Inferior parietal cortex (tissue), 1 donor: Measurements from ENCODE around the gene SIAH1.
"Not testable (repeated sequence)": the region's sequence is repeated elsewhere in the genome, so short reads cannot be mapped to it uniquely, and the experiment has no call there.

ENCODE experiments used
- DNase-seq: peaks from one replicate; pipeline ENCODE4 v3.0.0-alpha.2; 2016; ENCODE audit errors: extremely low spot score

The SIAH1 gene

DNA sequence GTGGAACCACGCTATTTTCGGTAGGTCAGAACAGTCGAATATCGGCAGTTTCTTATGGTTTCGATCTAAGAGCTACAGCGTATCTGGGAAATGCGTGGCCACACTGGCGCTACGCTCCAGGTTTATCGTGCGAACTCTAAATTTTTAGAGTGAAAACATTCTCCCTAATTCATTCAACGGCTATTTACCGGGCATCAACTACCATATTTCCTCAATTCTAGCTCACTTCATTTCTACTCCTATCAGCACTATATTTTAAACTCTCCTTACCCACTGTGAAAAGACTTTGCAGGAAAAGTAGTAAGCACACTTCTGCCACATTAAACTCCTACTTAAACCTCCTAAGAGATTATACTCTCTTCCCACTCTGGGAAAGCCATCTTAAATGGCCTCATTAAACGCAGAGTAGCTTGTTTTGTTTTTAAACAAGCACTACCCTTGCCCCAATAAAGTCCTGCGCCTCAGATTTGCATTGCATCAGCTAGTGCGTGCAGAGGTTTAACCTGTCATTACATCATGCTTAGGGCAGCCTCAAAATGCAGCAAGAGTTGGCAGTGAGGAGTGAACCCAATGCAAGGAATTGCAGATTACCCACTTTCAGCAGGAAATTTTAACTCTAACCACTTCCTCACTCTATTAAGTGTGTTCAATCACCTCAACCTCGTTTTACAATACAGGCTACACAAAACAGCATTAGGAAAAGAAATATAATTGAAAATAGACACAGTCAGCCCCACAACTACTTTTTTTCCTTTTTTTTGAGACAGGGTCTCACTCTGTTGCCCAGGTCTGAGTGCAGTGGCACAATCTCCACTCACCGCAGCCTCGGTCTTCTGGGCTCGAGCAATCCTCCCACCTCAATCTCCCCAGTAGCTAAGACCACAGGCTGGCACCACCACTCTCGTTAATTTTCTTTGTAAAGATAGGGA, 18.8 kb downstream of the SIAH1 start:
- peak; percentile 48 for DNase-seq

DNA sequence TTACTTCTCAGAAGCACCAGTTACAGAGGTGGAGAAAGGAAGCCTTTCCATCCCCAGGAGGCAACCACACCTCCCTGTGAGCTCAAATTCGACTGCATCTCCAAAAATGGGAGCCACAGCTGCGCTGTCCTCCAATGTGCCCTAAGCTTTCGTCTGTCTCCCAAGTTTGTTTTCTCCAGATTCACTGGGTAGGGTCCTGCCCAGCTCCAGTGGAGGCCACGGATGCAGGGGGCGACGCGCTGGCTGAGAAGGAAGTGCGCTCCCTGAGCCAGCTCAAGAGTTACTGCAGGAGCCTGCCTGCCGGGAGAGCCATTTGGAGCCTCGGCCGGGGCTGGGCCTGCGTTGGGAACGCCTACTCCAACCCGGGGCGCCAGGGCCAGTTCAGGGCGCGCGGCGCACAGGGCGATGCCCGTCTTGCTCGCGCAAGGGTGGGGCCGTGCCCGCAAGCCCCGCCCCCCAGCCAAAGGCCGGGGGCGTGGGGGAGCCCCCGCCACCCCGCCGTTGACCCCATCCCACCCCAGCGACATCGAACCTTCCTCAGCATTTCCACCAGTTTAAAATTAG, 19.5 kb downstream of the SIAH1 start:
- DNase-seq: peak; percentile 75

DNA sequence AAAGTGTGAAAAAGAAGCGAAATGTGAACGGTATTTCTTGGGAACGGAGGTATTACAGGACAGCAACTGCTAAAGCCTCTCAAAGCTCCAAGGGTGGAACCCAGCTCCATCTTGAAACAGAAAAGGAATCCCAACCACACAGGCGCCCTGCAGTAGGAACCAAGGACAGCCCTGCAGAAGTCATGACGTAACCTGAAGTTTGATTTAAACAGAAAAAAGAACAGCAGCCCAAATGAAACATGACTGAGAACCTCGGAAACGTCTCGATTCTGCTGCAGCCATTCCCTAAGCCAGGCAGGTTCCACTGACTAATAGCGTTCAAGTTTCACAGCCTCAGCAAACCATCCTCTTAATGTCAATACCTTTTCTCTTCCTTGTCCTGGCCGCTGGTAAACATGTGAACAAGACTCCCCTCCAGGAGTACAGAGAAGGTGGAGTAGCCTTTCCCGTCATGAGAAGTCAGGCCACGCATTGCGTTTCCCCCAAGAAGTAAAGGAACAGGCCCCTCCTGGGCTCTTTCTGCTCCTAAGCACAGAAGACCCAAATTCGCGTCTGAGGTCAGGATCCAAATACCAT, 20.1 kb downstream of the SIAH1 start:
- DNase-seq: no peak

DNA sequence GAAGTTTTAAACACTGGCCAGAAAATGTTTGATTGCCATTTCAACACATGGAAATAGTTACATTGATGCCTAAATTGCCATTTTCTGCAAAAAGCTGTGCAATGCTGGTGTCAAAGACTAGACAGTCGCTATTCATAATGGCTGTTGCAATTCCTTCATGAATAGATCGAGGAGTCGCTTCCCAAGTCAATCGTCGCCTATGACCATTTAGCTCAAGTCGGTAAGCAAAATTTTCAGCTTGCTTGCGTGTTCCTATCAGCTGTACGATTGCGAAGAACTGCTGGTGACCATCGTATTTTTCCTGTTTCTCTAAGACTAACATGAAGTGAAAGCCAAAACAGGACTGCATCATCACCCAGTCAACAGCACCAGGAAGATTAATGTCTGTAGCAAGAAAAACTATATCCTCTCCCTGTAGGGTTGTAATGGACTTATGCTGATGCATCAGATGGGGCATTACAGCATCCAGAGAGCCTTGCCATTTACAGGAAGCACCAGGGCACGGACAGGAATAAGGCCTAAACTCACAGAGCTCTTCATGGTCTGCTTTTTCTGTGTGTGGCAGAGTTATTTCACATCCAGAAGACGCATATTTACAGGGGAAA, 23.6 kb downstream of the SIAH1 start:
- DNase-seq: no peak

DNA sequence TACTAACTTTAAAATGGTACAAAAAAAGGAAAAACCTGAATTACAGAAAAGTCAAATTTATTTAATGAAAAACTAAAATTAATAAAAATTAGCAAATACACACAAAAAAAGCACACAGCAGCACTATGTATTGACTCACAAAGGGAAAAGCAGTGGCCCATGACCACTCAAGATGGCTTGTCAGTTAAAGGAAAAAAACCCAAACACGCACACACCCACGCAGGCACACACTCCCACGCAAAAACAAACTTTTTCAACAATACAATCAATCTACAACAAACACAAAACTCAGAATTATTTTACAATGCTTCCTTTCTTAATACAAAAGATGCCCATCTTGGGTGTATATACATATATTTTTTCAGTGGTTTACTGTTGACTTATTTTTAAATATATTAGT, 24.2 kb downstream of the SIAH1 start:
- no peak for DNase-seq

DNA sequence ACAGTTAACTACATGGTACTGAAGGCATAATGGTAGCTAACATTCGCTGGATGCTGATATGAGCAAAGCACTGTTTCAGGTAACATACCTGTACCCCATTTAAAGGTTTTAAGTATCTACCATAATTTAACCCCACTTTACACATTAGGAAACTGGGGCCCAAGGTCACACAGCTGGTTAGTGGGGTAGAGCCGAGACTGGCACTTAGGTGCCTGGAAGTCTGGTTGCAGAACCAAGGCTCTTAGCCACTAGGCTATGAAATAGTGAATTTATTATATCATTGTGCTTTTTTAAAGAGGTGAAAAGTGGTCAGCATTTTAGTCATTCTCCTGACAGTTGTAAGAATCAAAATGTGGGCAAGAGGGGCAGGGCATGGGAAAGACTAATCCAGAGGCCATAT, 25.2 kb downstream of the SIAH1 start:
- DNase-seq: no peak

DNA sequence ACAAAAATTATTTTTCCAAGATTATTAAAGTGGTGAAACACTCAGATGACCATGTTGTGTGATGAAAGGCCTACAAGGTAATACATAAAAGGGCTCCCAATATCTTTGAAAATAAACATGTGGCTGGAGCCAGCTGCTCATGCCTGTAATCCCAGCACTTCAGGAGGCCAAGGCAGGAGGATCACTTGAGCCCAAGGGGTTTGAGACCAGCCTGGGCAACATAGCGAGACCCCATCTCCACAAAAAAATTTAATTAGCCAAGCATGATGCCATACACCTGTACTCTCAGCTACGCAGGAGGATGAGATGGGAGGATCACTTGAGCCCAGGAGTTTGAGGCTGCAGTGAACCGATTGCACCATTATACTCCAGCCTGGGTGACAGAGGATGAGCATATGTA, 26.8 kb downstream of the SIAH1 start:
- no peak for DNase-seq

DNA sequence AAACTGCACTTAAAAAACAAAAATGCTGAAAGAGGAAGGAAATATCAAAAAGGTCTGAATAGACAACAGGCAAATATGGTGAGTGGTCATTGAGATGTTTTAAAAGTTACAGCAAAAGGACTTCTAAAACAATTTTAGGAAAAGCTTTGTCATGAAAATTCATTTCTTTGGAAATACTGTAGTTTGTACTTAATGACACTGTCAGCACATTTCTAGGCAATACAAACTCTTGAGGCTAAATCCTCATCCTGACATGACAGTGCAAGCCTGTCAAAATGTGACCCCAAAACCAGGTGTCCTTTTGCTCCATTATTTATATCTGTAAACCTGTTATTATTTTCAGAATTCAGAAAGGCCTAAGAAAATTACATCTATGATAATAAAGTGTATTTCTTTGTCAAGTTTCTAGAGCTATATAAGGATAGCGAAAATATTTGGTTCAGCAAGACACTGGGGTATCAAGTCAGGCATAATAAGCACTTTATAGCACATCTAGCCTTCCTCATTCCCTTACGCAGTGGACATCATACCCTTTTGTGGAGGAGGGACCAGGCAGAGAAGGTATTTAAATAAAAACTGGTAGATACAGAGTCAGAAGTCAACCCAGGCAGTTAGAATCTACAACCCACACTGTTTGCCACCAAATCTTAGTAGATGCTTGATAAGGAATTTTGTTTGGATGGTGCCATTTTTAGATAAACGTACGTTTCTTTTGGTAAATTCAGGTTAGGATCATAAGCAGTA, 28.4 kb downstream of the SIAH1 start:
- DNase-seq: no peak

DNA sequence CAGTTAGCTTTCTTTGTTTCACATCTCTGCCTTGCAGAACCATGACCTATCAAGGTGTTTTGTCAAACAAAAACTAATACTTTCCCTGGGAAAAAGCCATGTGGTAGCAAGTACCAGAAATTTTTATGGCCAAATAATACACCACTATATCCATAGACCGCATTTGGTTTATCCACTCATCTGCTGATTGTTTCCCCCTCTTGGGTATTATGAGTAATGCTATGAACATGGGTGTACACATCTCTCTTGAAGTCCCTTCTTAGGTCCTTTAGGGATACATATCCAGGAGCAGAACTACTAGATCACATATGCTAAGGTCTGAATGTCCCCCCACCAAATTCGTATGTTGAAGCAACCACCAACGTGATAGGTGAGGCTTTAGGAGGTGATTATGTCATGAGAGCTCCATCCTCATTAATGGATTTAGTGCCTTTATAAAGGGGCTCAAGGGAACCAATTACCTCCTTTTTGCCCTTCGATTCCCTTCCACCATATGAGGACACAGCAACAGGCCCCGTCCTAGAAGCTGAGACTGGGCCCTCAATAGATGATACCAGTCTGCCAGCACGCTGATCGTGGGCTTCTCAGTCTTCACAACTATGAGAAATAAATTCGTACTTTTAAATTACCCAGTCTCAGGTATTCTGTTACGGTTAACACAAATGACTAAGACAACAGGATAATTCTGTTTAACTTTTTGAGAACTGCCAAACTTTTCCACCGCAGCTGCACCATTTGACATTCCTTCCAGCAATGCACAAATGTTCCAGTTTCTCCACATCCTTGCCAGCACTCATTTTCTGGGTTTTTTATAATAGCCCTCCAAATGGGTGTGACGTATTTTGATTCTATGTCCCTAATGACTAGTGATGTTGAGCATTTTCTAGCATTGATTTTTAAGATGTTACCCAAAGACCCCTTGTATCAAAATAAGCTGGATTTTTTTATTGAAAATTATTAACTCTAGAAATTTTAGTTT, 30.0 kb downstream of the SIAH1 start:
- no peak for DNase-seq

DNA sequence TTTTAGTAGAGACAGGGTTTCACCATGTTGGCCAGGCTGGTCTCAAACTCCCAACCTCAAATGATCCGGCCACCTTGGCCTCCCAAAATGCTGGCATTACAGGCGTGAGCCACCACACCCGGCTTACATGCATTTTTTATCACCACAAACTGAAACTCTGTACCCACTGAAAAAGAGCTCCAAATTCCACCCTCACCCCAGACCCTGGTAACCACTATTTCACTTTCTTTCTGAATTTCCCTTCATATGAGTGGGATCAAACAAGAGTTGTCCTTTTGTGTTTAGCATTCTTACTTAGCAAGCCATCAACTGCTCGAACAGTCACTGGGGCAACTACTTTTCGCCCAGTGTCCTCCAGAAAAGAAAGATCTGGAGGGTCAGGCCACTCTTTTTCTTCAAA, 30.8 kb downstream of the SIAH1 start:
- DNase-seq: not testable (repeated sequence)

DNA sequence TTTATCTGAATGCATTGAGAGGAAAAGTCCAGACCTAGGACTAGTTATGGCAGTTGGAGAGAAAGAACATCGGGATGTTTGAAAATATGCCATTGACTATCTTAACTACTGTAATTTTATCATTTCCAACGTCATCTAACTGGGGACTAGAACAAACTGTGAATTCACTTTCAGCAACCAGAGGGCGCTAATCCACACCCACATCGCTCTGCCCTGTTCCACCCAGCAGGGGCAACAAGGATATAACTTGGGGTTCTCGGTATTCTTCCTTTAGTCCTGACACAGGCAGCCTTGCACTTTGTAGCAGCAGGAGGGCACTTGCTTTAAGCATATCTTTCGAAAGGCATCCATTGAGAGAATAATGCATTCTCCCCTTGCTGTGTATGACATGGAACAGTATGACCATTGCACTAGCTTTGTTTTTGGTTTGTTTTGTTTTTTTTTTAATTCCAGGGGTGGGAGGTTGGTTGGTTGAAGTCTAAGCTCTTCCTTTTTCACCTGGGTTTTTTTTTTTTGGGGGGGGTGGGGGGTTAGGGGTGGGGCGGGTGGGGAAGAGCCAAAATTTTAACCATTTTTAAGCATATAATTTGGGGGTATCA, 31.5 kb downstream of the SIAH1 start:
- peak; percentile 72 for DNase-seq

DNA sequence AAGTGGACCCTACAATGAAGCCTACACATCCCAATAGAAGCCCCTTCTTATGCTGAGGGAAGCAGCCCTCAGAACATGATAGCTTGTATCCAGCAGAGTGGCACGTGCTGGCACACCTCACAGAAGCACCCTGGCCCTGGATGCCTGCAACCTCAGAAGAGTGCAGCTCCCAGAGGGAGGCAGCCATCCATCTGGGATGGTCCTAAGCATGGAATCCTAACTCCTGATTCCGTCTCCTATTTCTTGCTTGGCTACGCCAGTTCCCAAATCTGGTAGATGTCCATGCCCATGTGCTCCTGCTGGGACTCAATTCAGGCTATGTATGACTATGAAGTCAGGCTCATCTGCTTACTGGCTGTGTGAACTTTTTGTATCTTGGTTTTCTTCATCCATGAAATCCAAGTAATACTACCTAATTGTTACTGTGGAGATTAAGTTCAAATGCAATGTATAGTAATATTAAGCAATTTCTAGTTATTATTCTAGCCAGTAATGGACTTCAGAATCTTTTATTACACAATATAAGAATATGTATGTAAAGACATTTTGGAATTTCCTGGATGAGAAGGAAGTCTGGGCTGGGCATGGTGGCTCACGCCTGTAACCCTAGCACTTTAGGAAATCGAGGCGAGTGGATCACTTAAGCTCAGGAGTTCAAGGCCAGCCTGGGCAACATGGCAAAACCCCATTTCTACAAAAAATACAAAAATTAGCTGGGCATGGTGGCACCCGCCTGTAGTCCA, 32.4 kb downstream of the SIAH1 start:
- no peak for DNase-seq

DNA sequence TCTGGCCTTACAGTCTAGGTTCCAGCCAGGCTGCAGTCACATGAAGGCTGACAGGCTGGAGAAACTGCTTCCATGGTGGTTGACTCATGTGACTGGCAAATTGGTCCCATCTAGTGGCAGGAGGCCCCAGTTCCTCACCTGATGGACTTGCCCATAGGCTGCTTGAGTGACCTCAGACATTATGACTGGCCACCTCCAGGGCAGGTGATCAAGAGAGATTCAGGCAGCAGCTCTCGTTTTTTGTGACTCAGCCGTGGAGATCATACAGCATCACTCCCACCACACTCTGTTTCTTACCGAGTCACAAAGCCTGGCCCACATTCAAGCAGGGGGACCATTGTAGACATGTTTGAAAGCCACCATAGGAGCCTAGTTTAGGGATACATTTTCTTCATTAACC, 34.5 kb downstream of the SIAH1 start:
- no peak for DNase-seq

DNA sequence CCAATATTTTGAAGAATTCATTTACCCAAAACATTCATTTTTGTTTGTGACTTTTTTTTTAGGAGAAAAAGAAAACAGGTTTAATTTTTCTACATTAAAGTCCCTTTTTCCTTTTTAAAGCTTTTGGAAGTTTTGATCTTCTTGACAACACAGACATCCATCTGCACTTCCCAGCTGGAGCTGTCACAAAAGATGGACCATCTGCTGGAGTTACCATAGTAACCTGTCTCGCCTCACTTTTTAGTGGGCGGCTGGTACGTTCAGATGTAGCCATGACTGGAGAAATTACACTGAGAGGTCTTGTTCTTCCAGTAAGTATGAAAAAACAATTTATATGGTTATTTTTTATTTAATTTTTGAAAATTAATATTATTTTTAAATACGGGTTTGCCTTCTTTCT, 37.2 kb downstream of the SIAH1 start:
- peak; percentile 67 for DNase-seq

DNA sequence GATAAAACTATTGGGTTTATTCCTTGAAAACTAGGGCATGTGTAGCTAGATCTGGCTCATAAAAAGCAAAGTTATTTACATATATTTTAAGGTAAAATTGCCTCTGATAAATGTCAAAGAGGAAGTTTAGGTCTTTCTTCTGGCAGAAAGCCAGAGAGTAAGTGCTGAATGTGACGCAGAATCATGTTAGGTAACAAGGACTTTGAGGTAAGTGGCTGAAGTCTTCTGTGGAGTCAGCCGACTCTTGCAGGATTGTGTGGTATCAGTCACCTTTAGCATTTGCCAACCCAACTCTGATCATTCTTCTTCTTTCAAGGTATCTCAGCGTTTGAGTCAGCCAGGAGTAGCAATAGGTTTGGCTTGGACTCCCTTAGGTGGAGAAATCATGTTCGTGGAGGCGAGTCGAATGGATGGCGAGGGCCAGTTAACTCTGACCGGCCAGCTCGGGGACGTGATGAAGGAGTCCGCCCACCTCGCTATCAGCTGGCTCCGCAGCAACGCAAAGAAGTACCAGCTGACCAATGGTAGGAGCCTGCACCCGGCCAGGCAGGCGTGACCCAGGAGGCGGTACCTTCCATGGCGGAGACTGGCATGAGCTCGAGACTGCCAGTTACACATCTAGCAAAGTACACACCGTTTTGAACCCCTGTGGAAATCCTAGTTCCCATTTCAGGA, 37.9 kb downstream of the SIAH1 start:
- DNase-seq: no peak

DNA sequence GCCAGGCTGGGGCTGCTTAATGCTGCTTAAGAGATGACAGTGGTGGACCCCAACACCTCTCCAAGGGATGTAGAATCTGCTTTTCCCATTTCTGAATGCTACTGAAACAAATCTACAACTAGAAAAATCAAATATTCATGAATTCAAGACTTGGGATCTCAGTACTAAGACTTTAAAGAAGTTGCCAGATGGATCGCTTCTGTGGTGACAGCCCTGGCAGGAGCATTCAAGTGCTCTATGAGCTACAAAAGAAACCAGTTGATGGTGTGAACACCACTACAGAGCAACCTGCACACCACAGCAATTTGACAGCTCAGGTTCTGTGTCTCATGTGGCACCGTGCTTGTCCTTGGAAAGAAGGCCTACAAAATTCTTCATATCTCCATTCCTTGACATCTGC, 42.6 kb downstream of the SIAH1 start:
- no peak for DNase-seq

DNA sequence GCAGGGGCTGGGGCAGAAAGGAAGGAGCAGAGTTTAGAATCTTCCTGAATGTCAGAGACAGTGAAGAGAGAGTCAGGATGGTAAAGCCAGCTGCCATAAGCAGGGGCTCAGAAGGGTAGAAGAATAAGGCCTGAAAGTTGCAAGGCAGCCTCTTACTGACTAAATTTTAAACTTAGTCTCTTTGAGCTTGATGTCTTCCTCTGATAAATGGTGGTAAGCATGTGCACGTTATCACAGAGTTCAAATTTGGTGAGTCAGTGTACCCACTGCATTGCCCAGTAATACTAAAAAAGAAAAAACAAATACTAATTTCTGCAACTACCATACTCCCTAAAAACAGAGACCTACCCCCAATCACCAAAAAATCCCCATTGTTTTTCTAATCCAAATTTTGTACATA, 45.2 kb downstream of the SIAH1 start:
- DNase-seq: no peak

DNA sequence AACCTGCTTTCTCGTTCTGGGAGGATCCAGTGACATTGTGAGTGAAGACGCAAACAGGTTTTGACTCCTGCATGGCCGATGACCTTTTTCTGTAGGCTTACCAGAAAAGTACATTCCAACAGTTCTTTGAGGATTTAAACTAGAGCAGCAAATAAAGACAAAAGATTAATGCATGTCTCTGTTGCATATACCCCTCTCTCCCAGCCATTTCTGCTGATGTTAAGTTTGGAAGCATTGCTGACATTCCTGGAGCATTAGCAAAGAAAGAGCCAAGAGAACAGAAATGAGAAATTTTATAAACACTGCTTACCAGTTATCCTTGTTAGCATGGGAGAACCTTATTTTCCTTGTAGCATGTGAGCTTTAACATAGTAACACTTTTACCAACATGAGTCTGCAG, 49.3 kb downstream of the SIAH1 start:
- no peak for DNase-seq

DNA sequence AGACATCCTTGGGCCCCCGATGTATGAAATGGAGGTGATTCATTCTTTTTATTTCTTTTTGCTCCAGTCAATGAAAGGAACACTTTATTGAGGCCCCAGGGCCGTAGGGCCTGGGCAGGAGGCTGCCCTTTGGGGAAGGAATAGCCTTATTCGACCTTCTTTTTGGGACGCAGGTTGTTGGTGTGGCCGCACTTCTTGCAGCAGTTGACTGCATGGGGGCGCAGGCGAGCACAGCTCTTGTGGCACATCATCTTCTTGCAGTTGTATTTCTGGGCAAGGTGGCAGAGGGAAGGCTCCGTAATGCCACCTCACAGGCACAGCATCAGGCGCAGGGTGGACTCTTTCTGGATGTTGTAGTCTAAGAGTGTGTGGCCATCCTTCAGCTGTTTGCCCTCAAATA, 50.9 kb downstream of the SIAH1 start:
- DNase-seq: no peak
